NCI-H2081 treated with DMSO at 0.1 percent for 48 hours (cell line): ENCODE data around the gene SHISA2.
"Not testable (repeated sequence)": the region's sequence is repeated elsewhere in the genome, so short reads cannot be mapped to it uniquely, and the experiment has no call there.

Experiments used
- DNase-seq: peaks from one replicate; lab custom pipeline; 2025; lab: John Stamatoyannopoulos, UW

The SHISA2 gene

GRCh38 chr13:26051657-26052311, at the start of gene SHISA2:
SHISA2 (minus strand) TSS chr13:26052016; CDS start chr13:26050975, 1,041 bp downstream.
- no peak for DNase-seq

GRCh38 chr13:26095846-26096610, 44.2 kb upstream of the SHISA2 start:
- no peak for DNase-seq

- no peak for DNase-seq
Observed at GRCh38 chr13:26095338-26095737, 43.5 kb upstream of the SHISA2 start.

- DNase-seq = not testable (repeated sequence)
Observed at GRCh38 chr13:26076821-26077220, 25.0 kb upstream of the SHISA2 start.

- DNase-seq = no peak
Observed at GRCh38 chr13:26075498-26075897, 23.7 kb upstream of the SHISA2 start.

- DNase-seq = no peak
Observed at GRCh38 chr13:26074706-26075105, 22.9 kb upstream of the SHISA2 start.

GRCh38 chr13:26072335-26072734, 20.5 kb upstream of the SHISA2 start:
- DNase-seq = not testable (repeated sequence)

- no peak for DNase-seq
Observed at GRCh38 chr13:26071691-26072090, 19.9 kb upstream of the SHISA2 start.

- not testable (repeated sequence) for DNase-seq
Observed at GRCh38 chr13:26069642-26070041, 17.8 kb upstream of the SHISA2 start.

GRCh38 chr13:26068372-26068771, 16.6 kb upstream of the SHISA2 start:
- not testable (repeated sequence) for DNase-seq

GRCh38 chr13:26067601-26068000, 15.8 kb upstream of the SHISA2 start:
- DNase-seq = no peak

- not testable (repeated sequence) for DNase-seq
Observed at GRCh38 chr13:26066492-26066891, 14.7 kb upstream of the SHISA2 start.

- DNase-seq = no peak
Observed at GRCh38 chr13:26062853-26063444, 11.1 kb upstream of the SHISA2 start.

GRCh38 chr13:26061947-26062346, 10.1 kb upstream of the SHISA2 start:
- DNase-seq = no peak

GRCh38 chr13:26061256-26061655, 9.4 kb upstream of the SHISA2 start:
- no peak for DNase-seq

- no peak for DNase-seq
Observed at GRCh38 chr13:26060357-26060756, 8.5 kb upstream of the SHISA2 start.

- no peak for DNase-seq
Observed at GRCh38 chr13:26058704-26059103, 6.9 kb upstream of the SHISA2 start.

- no peak for DNase-seq
Observed at GRCh38 chr13:26054896-26055295, 3.1 kb upstream of the SHISA2 start.

- no peak for DNase-seq
Observed at GRCh38 chr13:26053418-26053980, 1.7 kb upstream of the SHISA2 start.

- no peak for DNase-seq
Observed at GRCh38 chr13:26052337-26052736, 521 bp upstream of the SHISA2 start.

GRCh38 chr13:26051231-26051656, 572 bp downstream of the SHISA2 start:
- DNase-seq = no peak

- DNase-seq = no peak
Observed at GRCh38 chr13:26050568-26051230, 1.1 kb downstream of the SHISA2 start.
